Measurements from ENCODE around the gene RNASEH2A. TPM values are rescaled to one million over a fixed set of nuclear protein-coding genes. Genes with fewer than 3 reads are reported as not detected.

The RNASEH2A gene
- total RNA-seq, 4 donors from 2014 or later = 12.3 to 15.4 (median 14.0) TPM

DNA sequence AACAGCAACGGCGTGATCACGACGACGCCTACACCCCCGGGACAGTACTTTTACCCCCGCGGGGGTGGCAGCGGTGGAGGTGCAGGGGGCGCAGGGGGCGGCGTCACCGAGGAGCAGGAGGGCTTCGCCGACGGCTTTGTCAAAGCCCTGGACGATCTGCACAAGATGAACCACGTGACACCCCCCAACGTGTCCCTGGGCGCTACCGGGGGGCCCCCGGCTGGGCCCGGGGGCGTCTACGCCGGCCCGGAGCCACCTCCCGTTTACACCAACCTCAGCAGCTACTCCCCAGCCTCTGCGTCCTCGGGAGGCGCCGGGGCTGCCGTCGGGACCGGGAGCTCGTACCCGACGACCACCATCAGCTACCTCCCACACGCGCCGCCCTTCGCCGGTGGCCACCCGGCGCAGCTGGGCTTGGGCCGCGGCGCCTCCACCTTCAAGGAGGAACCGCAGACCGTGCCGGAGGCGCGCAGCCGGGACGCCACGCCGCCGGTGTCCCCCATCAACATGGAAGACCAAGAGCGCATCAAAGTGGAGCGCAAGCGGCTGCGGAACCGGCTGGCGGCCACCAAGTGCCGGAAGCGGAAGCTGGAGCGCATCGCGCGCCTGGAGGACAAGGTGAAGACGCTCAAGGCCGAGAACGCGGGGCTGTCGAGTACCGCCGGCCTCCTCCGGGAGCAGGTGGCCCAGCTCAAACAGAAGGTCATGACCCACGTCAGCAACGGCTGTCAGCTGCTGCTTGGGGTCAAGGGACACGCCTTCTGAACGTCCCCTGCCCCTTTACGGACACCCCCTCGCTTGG lies 14.1 kb upstream of the RNASEH2A start:
- peaks cover 65% of the 10 kb centered on the region for H3K4me1 ChIP-seq
- peak in 1 of 2 donors; percentile 84 for DNase-seq (ENCODE audit: low spot score in 2 of 2)
- TF ChIP-seq POLR2A (IDR thresholded peaks at IDR 0.05) (peak in 1 of 2 donors; percentile 30), POLR2AphosphoS5 (IDR thresholded peaks at IDR 0.05) (peak in 2 of 3 donors; percentile 6 to 41)
- TF ChIP-seq, protein P1, sequence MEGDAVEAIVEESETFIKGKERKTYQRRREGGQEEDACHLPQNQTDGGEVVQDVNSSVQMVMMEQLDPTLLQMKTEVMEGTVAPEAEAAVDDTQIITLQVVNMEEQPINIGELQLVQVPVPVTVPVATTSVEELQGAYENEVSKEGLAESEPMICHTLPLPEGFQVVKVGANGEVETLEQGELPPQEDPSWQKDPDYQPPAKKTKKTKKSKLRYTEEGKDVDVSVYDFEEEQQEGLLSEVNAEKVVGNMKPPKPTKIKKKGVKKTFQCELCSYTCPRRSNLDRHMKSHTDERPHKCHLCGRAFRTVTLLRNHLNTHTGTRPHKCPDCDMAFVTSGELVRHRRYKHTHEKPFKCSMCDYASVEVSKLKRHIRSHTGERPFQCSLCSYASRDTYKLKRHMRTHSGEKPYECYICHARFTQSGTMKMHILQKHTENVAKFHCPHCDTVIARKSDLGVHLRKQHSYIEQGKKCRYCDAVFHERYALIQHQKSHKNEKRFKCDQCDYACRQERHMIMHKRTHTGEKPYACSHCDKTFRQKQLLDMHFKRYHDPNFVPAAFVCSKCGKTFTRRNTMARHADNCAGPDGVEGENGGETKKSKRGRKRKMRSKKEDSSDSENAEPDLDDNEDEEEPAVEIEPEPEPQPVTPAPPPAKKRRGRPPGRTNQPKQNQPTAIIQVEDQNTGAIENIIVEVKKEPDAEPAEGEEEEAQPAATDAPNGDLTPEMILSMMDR (IDR thresholded peaks at IDR 0.05) = no peak
- H3K36me3 ChIP-seq = no peaks in the 10 kb centered on the region
- peak overlapping the region; percentile 88 for H3K4me3 ChIP-seq
- no peaks in the 10 kb centered on the region for H3K27me3 ChIP-seq
- WGBS = 1% methylated on average over 15 of the region's 84 CpGs
- H3K9me3 ChIP-seq = no peaks in the 10 kb centered on the region
- H3K27ac ChIP-seq = peak overlapping the region; percentile 97

- Histone ChIP-seq H3K36me3 (peaks cover 3% of the 10 kb centered on the region), H3K9me3 (no peaks in the 10 kb centered on the region), H3K4me3 (peak overlapping the region; percentile 88), H3K27me3 (no peaks in the 10 kb centered on the region), H3K27ac (peak overlapping the region; percentile 97), H3K4me1 (peaks cover 58% of the 10 kb centered on the region)
- WGBS = under 1% methylated on average over 20 of the region's 22 CpGs
- TF ChIP-seq POLR2A (IDR thresholded peaks at IDR 0.05) = no peak
- no peak for DNase-seq (ENCODE audit: low spot score in 2 of 2)
Observed at GRCh38 chr19:12792853-12793289, 13.5 kb upstream of the RNASEH2A start.

- peaks cover 52% of the 10 kb centered on the region for H3K4me1 ChIP-seq
- peak; percentile 95 to 96 for DNase-seq (ENCODE audit: low spot score in 2 of 2)
- peak overlapping the region; percentile 97 for H3K27ac ChIP-seq
- no peaks in the 10 kb centered on the region for H3K27me3 ChIP-seq
- under 1% methylated on average over 16 of the region's 81 CpGs for WGBS
- TF ChIP-seq EP300 (IDR thresholded peaks at IDR 0.05) (peak; percentile 63), POLR2A (IDR thresholded peaks at IDR 0.05) (peak; percentile 46 to 67), POLR2AphosphoS5 (IDR thresholded peaks at IDR 0.05) (peak; percentile 33 to 98 (median 67))
- TF ChIP-seq, protein P1 (IDR thresholded peaks at IDR 0.05) = no peak
- peak overlapping the region; percentile 88 for H3K4me3 ChIP-seq
- no peaks in the 10 kb centered on the region for H3K9me3 ChIP-seq
- peaks cover 7% of the 10 kb centered on the region for H3K36me3 ChIP-seq
Observed at GRCh38 chr19:12793290-12794195, 12.8 kb upstream of the RNASEH2A start.

DNA sequence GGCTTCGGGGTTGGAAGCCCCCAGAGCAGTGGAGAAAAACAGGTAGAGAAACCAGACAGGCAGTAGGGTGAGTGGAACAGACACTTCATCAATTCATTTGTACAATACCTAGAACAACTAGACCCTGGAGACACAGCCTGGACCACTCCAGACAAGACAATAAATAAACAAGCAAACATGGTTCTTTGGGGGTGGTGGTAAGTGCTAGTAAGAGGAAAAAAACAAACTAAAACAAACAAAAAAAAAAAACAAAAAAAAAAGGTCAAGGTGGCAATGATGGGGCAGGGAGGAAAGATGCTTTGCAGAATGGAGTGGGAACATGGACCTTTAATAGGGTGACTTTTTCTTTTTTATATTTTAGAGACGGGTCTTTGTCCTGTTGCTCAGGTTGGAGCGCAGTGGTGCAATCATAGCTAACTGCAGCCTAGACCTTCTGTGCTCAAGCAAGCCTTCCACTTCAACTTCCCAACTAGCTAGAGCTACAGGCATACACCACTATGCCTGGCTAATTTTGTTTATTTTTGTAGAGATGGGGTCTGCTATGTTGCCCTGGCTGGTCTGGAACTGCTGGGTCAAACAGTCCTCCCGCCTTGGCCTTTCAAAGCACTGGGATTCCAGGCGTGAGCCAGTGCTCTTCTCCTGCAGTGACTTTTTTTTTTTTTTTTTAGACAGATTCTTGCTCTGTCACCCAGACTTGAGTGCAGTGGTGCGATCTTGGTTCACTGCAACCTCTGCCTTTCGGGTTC lies 12.0 kb upstream of the RNASEH2A start:
- H3K36me3 ChIP-seq = peaks cover 16% of the 10 kb centered on the region
- 62% methylated on average over 7 of the region's 7 CpGs for WGBS
- peaks cover 43% of the 10 kb centered on the region for H3K4me1 ChIP-seq
- peak in 1 of 2 donors; percentile 64 for DNase-seq (ENCODE audit: low spot score in 2 of 2)
- TF ChIP-seq, protein P1 (IDR thresholded peaks at IDR 0.05) = no peak
- no peak for TF ChIP-seq POLR2A (IDR thresholded peaks at IDR 0.05)
- TF ChIP-seq EP300 (IDR thresholded peaks at IDR 0.05) = no peak
- peak overlapping the region; percentile 97 for H3K27ac ChIP-seq
- H3K4me3 ChIP-seq = peak overlapping the region; percentile 88
- H3K27me3 ChIP-seq = no peaks in the 10 kb centered on the region
- H3K9me3 ChIP-seq = no peaks in the 10 kb centered on the region

GRCh38 chr19:12794971-12795381 lies 11.4 kb upstream of the RNASEH2A start:
- H3K4me3 ChIP-seq = no peak overlapping the region
- no peak for DNase-seq (ENCODE audit: low spot score in 2 of 2)
- 88% methylated on average over 9 of the region's 9 CpGs for WGBS
- no peaks in the 10 kb centered on the region for H3K27me3 ChIP-seq
- TF ChIP-seq, protein P1 (IDR thresholded peaks at IDR 0.05) = no peak
- TF ChIP-seq POLR2AphosphoS5 (IDR thresholded peaks at IDR 0.05) = no peak
- TF ChIP-seq POLR2A (IDR thresholded peaks at IDR 0.05) = peak in 1 of 2 donors; percentile 8
- H3K27ac ChIP-seq = no peak overlapping the region
- no peaks in the 10 kb centered on the region for H3K9me3 ChIP-seq
- peaks cover 22% of the 10 kb centered on the region for H3K36me3 ChIP-seq
- H3K4me1 ChIP-seq = peaks cover 42% of the 10 kb centered on the region
